NCI-H748 (cell line): ENCODE results near the gene SLC17A9.

Source experiments
- DNase-seq: peaks from one replicate; lab custom pipeline; 2025; ENCODE audit not compliant: unreplicated experiment; lab: John Stamatoyannopoulos, UW

Gene SLC17A9

DNA sequence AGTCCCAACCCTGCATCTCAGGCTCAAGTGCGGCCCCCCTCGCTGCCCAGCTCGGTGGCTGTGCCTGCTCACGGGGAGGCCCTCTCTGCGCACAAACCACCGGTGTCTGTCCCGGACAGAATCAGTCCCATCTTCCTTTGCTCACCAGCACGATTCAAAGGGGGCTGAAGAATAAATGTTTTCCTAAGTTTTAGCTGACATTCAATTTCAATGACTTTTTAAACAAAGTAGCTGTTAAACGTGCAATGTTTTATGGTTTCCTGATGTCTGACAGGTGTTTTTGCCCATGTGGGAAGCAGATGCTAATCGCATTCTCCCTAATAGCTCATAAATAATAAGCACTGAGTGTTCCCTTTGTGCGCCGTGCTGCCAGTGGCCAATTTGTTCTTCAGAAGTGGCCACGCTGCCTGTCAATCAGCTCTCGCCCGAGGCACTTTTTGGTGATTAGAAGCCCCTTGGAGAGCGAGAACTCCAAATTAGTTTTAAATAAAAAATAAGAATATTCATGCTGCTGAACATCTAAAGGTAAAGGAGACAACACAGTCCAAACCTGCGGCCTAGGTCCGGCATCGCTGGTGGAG is 28.0 kb downstream of the SLC17A9 start:
- DNase-seq = peak; percentile 86

DNA sequence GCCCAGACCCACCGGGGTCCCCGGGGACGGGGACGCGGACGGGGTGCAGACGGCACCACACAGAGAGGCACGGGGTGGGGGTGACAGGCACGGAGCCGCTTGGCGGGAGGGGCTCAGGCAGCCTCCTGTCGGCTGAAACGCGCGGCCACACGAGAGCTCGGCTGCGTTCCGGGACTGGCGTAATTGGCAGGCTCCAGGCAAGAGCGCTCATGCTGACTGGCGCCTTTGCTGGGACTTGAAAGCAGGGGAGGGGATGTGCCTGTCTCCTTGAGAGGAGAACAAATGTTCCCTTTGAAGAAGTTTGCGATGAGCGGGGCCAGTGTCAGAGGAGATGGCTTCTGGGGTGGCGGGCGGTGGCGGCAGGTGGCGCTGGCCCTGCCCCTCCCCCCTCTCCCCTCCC is 28.5 kb downstream of the SLC17A9 start:
- peak; percentile 71 for DNase-seq

DNA sequence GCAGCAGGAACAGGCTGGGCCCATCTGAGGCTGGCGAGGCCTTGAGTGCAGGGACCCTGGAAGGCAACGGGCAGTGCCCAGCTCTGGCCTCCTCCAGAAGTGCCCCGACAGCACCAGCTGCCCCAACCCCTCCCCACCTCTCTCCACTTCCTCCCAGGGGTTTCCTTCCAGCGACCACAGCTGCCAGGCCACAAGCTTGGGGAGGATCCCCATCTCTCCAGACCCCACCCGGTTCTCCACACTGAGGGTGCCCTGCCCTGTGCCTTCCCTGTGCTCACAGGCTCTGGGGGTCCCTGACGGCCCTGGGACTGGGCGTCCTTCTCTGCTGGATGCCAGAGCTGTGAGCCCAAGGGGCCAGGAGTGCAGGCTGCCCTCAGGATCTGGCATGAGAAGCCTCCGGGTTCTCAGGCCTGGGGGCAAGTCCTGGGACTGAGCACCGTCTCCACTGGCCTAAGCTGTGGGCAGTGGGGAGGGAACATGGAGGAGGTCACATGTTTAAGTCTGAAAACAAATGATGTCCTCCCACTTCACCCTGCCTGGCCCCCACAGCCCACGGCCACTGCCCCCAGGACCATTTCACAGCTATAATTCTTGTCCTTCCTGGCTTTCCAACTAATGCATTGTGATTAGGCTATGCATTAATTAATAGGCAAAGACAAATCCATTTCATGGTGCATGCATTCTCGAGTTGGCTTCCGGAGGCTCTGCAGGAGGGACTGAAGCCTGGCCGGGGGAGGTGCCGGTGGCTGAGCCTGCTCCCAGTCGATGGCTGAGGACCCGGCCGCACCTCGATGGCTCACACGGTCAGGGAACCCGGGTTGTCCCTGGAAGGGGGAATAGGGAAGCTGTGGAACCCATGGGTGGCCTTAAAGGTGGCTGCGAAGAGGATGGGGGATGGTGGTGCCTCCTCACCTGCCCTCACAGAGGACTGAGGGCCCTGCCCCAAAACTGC is 29.9 kb downstream of the SLC17A9 start:
- DNase-seq = no peak

DNA sequence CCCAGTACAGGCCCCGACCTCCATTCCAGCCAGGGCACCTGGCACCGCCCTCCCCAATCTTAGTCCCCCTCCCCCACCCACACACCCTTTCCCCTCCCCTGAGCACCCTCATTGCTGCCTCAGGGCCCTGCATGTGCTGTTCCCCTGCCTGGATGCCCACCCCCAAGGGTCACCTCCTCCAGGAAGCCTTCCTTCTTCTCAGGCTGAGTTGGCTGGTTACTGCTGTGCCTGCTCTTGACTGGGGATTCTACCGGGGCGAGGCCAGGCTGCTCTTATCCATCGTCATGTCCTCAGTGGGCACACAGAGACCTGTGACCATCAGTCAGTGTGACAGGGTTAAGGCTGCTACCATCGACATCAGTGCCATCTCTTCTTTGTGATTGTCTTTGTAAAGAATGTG is 30.7 kb downstream of the SLC17A9 start:
- DNase-seq = no peak

DNA sequence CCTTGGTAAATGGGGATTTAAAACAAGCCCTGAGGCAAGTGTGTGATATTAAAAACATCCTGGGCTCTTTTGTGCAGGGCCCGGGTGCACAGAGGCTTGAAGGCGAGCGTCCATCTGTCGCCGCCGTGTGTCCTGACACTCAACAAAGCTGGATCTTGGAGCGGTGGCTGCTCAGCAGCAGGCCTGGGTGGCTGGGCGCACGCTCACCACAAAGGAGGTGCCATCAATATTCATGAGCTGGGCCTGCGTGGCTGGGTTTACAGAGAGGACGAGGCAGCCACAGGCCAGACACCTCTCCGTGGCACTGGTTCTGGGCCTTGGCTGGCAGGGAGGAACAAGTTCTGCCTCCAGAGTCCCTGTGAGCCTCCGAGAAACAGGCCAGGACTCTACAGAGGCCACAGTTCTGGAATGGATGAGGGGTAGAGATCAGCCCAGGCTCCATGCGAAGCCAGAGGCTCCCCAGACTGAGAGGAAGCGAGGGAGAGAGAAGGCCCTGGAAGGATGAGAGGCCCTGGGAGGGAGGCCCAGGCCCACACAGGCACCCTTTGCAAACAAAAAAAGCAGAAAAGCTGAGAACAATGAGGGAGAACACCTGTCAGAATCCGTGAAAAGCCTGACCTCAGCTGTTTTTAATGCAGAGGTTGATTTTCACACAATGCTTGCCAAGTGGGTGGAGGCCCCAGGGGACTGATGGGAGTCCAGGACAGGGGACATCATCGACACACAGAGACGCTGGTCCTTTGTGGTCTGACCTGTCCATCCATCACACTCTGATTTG is 32.3 kb downstream of the SLC17A9 start:
- DNase-seq = peak; percentile 86

DNA sequence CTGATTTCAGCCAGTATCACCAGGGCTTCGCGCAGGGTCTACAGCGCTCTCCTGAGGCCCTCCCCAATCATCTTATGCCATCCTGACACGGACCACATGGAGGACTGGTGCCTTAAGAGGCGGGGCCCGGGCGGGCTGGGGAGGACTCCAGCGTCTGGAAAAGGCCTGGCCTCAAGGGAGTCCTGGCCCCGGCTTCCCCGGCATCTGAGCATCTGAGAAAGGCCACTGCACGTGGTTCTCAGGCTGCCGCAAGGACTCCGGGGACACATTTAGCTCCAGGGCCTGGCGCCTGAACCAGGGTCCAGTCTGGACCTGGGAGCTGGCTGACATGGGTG is 32.9 kb downstream of the SLC17A9 start:
- DNase-seq = no peak

DNA sequence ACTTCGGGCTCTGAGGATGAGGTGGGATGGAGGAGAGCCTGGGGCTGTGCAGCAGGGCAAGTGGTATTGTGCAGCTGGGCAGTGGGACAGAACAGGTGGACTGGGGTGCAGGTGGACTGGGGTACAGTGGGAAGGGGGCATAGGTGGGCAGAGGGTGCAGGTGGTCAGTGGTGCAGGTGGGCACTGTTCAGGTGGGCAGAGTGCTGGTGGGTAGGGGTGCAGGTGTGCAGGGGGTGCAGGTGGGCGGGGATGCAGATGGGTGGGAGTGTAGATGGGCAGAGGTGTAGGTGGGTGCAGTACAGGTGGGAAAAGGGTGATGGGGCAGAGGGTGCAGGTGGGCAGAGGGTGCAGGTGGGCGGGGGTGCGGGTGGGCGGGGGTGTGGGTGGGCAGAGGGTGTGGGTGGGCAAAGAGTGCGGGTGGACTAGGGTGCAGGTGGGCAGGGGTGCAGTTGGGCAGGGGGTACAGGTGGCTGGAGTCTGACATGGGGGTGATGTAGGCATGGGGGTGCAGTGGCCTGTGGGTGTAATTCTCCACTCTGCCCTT is 33.8 kb downstream of the SLC17A9 start:
- DNase-seq = no peak

DNA sequence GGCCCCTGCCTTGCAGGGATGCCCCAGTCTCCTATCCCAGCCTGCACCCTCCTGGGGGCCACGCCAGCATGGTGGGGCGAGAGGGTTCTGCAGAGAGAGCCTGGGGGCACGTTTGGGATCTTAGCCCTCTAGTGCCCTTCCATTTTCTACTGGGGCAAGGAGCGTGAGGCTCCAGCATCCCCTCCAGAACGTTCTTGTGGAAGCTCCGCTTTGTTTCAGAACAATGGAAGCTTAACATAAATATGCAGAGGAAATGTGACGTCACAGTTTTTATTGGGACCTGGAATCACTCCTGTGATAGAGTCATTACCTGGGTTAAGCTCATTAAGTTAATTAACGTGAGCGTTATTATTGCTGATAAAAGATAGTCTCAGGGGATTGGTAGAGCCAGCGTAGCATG is 34.6 kb downstream of the SLC17A9 start:
- no peak for DNase-seq

DNA sequence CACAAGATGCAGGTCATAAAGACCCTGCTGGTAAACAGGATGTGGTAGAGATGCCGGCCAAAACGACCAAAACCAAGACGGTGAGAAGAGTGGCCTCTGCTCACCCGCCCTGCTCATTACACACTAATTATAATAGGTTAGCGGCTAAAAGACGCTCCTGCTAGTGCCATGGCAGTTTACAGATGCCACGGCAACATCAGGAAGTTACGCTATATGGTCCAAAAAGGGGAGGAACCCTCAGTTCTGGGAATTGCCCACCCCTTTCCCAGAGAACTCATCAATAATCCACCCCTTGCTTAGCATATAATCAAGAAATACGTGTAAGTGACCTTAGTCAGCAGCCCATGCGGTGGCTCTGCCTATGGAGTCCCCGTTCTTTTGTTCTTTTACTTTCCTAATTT is 36.7 kb downstream of the SLC17A9 start:
- peak; percentile 41 for DNase-seq

DNA sequence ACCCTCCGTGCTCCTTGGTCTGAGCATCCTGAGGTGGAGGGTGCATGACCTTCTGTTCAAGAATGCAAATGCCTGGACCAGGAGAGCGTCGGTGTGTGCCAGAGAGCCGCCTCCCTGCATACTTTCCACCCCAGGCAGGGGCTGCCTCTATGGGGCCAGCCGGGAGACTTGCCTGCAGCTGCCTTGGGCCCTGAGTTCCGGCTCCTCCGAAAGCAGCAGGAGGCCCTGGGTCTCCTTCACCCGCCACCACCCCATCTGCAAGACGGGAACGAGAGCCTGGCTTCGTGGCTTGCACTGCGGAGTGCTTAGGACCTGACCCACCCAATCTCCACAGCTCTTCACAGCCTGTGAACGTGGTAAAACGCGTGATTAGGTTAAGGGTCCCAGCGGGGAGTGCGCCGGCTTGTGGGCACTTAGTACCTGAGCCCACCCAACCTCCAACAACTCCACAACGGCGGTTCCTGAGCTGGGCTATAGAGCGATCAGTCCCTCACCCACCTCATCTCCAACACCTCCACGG is 37.9 kb downstream of the SLC17A9 start:
- no peak for DNase-seq

DNA sequence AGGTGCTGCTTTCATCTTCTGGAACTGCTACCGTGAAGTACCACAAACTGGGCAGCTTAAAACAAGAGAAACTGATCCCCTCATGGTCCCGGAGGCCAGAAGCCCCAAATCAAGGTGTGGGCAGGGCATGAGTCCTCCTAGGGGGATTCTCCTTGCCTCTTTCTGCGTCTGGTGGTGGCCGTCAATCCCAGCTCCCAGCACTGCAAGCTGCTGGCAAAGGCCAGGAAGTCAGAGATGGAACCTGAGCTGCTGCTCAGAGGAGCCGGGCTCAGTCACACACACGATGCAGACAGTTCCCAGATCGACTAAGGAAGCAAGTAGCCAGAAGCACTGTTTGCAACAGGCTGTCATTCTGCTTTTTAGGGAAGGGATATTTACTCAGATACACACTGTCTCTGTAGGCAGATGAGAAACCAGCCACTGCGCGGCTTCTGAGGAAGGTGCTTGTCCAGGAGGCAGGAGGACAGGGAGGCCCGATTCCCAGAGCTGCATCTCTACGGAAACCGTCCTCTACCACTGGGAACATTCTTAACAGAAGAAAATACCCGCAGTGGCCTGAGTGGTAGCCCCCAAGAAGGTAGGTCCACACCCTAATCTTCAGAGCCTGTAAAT is 38.8 kb downstream of the SLC17A9 start:
- no peak for DNase-seq

DNA sequence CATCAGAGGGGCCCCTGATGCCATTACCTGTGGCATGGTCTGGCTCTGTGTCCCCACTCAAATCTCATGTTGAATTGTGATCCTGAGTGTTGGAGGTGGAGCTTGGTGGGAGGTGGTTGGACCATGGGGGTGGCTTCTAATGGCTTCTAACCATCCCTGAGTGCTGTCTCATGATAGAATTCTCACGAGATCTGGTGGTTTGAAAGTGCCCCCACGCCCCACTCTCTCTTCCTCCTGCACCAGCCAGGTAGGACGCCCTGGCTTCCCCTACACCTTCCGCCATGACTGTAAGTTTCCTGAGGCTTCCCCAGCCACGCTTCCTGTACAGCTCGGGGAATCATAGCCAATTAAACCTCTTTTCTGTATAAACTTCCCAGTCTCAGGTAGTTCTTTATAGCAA is 39.4 kb downstream of the SLC17A9 start:
- DNase-seq = no peak

DNA sequence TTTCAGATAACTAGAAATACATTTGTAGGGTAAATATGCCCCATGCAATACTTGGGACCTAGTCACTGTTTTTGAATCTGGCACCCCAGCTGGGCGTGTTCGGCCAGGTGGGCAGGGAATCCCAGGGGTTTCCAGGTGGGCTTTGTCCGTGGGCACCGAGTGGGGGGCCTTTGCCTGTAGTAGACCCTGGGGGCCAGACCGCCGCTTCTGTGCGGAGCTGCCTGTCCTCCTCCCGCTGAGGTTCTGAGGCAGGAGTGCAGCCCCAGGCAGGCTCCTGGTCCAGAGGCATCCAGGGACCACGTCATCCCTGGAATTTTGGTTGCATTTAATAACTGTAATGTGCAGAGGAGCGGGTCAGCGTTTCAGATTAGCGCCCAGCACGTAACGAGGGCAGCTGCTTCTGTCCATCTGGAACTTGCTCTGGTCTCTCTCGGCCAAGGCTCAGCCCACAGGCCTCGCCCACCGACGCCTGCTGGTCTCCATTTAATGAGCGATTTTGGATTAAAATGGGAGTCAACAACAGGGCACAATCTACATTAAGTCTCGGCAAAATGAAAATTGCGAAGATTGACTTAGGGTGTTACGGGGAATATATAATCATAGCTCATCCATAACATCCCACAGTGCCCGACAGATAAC is 41.5 kb downstream of the SLC17A9 start:
- DNase-seq = no peak

DNA sequence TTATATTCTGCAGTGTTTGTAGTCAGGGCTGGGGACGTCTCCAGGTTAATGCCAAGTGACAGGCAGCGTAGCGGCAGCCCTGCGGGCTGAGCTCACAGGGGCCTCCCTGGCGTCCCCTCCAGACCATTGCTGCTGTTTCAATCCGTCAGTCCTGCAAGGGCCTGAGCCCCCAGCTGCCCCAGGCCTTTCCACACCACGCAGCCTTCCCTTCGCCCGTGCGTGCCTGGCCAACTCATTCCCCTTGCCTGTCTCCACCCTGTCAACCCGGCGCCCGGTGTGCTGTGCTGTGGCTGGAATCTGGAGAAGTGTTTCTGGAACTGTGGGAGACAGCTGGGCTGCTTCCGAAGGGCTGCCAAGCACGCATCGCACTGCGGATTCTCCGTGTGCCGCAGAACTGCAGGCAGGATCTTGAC is 42.4 kb downstream of the SLC17A9 start:
- DNase-seq = no peak

DNA sequence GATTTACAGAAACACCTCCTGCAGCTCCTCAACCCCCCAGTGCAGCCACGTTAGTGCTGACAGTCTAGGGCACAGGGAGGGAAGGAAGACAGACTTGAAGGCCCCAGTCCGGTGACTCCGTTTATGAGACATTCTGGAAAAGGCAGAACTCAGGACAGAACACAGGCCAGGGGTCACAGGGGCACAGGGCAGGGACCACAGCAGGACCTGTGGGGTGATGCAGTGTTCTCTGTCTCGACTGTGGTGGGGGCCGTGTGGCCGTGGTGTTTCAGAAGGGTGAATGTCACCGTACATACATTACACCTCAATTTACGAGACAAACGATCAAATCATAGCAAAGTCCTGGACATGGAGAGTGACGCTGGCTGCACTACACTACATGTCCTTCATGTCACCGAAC is 43.0 kb downstream of the SLC17A9 start:
- DNase-seq = no peak

DNA sequence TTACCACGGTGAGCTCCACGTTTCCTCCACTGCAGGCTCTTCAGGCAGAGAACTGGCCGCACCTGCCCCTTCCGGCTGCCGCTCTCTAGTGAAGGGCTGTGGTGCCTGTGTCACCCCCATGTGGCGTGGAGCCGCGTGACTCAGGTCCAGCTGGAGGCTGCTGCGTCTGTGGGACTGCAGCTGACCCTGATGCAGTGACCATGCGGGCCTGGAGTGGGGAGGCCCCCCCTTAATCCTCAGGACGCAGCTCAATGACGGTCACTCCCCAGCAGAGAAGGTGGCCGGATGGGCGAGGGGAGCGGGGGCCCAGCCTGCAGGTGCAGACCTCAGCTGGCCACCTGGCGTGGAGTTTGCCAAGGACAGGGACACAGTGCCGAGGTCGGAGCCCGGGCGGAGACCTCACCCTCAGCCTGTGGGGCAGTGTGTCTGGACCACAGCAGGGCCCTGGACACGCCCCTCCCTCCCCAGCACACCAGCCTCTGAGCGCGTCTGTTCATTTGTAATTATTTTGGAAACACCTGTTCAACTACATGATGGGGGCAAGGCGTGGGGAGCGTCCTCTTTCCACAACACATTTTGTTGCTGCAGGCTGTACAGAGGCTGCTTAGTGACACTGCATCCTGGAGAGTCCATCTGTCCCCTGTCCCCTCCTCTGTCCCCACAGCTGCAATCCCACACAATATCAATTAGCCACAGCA is 43.5 kb downstream of the SLC17A9 start:
- DNase-seq = peak; percentile 80

DNA sequence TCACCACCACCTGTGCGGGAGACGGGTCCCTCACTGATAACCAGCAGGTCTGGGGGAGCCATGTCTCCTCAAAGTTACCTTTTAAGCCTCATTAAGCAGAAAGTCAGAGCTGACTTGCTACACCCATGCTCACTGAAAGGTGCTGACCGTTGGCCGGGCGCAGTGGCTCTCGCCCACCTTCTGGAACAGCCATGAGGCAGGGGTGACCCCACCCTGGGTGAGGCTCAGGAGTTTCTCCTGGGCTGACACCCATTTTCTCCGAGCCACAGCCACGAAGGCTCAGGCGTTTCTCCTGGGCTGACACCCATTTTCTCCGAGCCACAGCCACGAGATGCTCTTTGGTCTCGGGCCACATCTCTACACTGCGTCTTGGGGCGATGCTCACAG is 44.1 kb downstream of the SLC17A9 start:
- DNase-seq = no peak

DNA sequence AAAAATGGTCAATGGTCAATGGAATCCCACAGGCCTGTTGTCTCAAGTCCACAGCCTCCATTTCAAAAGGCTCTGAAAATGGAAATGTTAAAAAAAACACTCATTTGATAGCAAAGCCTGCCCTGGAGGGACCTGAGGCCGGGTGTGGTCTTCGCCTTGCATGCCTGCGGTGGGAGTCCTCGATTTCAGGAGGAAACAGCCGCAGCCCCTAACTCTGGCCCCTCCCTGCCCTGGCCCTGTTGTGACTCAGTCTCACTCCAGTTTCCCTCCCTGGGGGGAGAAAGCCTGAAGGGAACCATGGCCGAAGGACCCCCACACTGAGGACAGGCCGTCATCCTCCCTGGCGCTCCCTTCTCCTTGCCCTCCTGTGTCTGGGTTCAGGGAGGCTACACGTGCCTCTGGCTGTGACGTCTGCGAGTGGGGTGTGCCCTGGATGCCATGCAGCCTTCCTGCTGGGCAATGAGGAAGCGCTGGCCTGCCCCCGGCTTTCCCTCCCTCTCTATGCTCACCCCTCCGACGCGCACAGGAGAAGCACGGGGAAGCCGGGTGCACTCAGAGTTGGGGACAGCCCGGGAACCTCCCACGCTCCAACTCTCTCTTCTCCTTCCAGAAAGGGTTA is 45.0 kb downstream of the SLC17A9 start:
- DNase-seq = no peak

DNA sequence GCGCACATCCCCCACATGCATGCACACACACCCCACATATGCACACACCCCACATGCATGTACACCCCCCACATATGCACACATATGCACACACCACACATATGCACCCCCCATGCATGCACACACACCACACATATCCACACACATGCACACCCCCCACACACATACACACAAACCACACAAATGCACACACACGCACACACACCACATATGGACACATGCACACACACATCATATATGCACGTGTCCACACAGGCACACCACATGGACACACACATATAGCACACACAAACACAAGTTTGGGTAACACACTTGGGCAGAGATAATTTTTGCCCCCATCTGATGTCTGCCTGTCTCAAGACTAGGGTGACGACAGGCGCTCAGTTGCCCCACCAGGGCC is 45.9 kb downstream of the SLC17A9 start:
- DNase-seq = no peak

DNA sequence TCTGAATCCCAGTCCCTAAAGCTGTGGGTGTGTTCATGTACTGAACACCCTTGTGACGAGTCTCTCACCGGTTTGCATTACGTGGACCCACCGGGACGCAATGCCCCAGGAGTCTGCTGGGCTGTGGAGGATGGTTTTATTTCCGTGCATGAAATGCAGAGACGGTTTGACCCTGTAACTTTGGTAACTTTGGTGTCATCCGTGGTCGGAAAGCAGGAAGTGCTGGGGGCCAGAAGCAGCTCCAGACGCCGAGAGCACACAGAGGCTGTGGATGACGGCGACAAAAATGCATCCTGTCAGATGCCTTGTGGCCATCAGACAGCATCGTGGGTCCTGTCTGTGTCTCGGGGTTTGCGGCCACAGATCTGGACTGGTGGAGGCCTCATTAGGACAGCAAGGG is 47.1 kb downstream of the SLC17A9 start:
- DNase-seq = no peak
